ENCODE results near the gene EPHA7. TPM values are rescaled to one million over a fixed set of nuclear protein-coding genes. Genes with fewer than 3 reads are reported as not detected.

The EPHA7 gene
- total and polyA plus RNA-seq, 4 donors: under 0.01 to 0.37 (median 0.01) TPM; not detected in 1

DNA sequence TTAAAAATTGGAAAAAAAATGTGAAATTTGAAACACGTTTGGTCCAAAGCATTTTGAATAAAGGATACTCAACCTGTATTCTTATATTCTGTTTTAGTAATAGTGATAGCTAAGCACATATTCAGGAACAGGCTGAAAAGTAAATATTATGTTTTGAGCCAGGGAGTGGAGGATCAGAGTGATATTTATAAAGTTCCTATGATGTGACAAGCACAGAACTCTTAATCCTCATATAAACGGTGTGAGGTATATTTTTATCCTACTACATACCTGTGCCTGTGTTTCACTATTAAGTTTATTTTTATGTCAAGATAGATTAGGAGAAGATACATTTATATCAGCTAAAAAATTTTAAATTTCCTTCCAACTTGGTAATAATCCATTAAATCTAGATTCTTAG, 225.5 kb downstream of the EPHA7 start:
- H3K9ac ChIP-seq (ENCODE audit: low read depth in 1 of 2, low read length in 2 of 2): no peak overlapping the region
- H3K4me1 ChIP-seq (ENCODE audit: control insufficient read depth in 4 of 4, insufficient read depth in 4 of 4, low read length in 3 of 4): no peaks in the 10 kb centered on the region
- TF ChIP-seq YY1 (IDR thresholded peaks at IDR 0.05) (no peak), ZBTB33 (IDR thresholded peaks at IDR 0.05) (no peak), FOXA2 (IDR thresholded peaks at IDR 0.05) (no peak), TAF1 (conservative IDR thresholded peaks at IDR 0.05) (no peak), SP1 (IDR thresholded peaks at IDR 0.05) (no peak), HNF4G (IDR thresholded peaks at IDR 0.05) (no peak), NR2F2 (IDR thresholded peaks at IDR 0.05) (no peak), ATF3 (IDR thresholded peaks at IDR 0.05) (no peak), RXRA (IDR thresholded peaks at IDR 0.05) (no peak), HNF4A (conservative IDR thresholded peaks at IDR 0.05) (no peak), EGR1 (IDR thresholded peaks at IDR 0.05; ENCODE audit: low read depth in 2 of 2) (no peak), FOXA1 (IDR thresholded peaks at IDR 0.05) (no peak), JUND (IDR thresholded peaks at IDR 0.05) (no peak), GABPA (IDR thresholded peaks at IDR 0.05 in 1 of 2, conservative IDR thresholded peaks at IDR 0.05 in 1 of 2) (no peak)
- TF ChIP-seq, protein P1, sequence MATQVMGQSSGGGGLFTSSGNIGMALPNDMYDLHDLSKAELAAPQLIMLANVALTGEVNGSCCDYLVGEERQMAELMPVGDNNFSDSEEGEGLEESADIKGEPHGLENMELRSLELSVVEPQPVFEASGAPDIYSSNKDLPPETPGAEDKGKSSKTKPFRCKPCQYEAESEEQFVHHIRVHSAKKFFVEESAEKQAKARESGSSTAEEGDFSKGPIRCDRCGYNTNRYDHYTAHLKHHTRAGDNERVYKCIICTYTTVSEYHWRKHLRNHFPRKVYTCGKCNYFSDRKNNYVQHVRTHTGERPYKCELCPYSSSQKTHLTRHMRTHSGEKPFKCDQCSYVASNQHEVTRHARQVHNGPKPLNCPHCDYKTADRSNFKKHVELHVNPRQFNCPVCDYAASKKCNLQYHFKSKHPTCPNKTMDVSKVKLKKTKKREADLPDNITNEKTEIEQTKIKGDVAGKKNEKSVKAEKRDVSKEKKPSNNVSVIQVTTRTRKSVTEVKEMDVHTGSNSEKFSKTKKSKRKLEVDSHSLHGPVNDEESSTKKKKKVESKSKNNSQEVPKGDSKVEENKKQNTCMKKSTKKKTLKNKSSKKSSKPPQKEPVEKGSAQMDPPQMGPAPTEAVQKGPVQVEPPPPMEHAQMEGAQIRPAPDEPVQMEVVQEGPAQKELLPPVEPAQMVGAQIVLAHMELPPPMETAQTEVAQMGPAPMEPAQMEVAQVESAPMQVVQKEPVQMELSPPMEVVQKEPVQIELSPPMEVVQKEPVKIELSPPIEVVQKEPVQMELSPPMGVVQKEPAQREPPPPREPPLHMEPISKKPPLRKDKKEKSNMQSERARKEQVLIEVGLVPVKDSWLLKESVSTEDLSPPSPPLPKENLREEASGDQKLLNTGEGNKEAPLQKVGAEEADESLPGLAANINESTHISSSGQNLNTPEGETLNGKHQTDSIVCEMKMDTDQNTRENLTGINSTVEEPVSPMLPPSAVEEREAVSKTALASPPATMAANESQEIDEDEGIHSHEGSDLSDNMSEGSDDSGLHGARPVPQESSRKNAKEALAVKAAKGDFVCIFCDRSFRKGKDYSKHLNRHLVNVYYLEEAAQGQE (IDR thresholded peaks at IDR 0.05): no peak
- TF ChIP-seq, protein P2, sequence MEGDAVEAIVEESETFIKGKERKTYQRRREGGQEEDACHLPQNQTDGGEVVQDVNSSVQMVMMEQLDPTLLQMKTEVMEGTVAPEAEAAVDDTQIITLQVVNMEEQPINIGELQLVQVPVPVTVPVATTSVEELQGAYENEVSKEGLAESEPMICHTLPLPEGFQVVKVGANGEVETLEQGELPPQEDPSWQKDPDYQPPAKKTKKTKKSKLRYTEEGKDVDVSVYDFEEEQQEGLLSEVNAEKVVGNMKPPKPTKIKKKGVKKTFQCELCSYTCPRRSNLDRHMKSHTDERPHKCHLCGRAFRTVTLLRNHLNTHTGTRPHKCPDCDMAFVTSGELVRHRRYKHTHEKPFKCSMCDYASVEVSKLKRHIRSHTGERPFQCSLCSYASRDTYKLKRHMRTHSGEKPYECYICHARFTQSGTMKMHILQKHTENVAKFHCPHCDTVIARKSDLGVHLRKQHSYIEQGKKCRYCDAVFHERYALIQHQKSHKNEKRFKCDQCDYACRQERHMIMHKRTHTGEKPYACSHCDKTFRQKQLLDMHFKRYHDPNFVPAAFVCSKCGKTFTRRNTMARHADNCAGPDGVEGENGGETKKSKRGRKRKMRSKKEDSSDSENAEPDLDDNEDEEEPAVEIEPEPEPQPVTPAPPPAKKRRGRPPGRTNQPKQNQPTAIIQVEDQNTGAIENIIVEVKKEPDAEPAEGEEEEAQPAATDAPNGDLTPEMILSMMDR (IDR thresholded peaks at IDR 0.05; ENCODE audit: low read depth, low read length, missing input control): no peak
- TF ChIP-seq, protein P3, sequence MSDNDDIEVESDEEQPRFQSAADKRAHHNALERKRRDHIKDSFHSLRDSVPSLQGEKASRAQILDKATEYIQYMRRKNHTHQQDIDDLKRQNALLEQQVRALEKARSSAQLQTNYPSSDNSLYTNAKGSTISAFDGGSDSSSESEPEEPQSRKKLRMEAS (IDR thresholded peaks at IDR 0.05): no peak
- DNase-seq (ENCODE audit: low spot score): no peak
- H3K9me3 ChIP-seq (ENCODE audit: control insufficient read depth in 4 of 4, low read length in 3 of 4): no peaks in the 10 kb centered on the region
- no peaks in the 10 kb centered on the region for H3K27me3 ChIP-seq (ENCODE audit: control insufficient read depth in 4 of 4, insufficient read depth in 4 of 4, low read length in 3 of 4)
- H3K27ac ChIP-seq (ENCODE audit: low read depth in 1 of 2, low read length in 2 of 2): no peak overlapping the region
- no peaks in the 10 kb centered on the region for H3K36me3 ChIP-seq (ENCODE audit: control insufficient read depth in 4 of 4, insufficient read depth in 3 of 4, low read depth in 1 of 4, low read length in 3 of 4)
- H3K4me3 ChIP-seq (ENCODE audit: low read depth in 1 of 3, low read length in 3 of 3): no peak overlapping the region
- 68% methylated on average over 2 of the region's 2 CpGs for WGBS

Data from liver (tissue), 9 donors.